ENCODE measurements around the gene FBXW4. TPM values are rescaled to one million over a fixed set of nuclear protein-coding genes. Genes with fewer than 3 reads are reported as not detected.

The FBXW4 gene
- total RNA-seq, 4 donors from 2014 or later: 57.0 to 84.8 (median 65.2) TPM

DNA sequence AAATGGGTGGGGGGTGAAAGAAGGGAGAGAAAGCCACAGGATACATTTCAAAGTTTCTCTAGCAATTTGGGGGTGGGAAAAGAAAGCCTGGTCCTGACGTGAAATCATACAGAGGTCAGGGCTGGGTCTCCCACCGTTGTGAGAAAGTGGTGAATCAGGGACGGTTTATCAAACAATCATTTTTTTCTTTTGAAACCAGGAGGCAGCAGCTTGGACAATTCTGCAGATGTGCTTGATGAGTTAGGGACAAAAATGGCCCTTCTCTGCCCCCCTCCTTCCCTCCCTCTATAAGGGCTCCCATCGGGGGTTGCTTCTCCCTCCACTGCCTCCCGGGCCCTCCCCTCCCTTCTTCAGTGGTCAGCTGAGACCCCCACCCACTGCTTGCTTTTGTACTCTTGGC, 43.6 kb downstream of the FBXW4 start:
- Histone ChIP-seq H3K9me3 (no peaks in the 10 kb centered on the region), H3K27me3 (no peaks in the 10 kb centered on the region), H3K27ac (peak overlapping the region in 2 of 4 donors; percentile 66 to 70), H3K4me3 (no peak overlapping the region), H3K4me1 (peaks cover 0 to 44% (median 6%) of the 10 kb centered on the region in 4 donors), H3K36me3 (peaks cover 0 to 61% (median 0%) of the 10 kb centered on the region in 3 donors)
- TF ChIP-seq, protein P1, sequence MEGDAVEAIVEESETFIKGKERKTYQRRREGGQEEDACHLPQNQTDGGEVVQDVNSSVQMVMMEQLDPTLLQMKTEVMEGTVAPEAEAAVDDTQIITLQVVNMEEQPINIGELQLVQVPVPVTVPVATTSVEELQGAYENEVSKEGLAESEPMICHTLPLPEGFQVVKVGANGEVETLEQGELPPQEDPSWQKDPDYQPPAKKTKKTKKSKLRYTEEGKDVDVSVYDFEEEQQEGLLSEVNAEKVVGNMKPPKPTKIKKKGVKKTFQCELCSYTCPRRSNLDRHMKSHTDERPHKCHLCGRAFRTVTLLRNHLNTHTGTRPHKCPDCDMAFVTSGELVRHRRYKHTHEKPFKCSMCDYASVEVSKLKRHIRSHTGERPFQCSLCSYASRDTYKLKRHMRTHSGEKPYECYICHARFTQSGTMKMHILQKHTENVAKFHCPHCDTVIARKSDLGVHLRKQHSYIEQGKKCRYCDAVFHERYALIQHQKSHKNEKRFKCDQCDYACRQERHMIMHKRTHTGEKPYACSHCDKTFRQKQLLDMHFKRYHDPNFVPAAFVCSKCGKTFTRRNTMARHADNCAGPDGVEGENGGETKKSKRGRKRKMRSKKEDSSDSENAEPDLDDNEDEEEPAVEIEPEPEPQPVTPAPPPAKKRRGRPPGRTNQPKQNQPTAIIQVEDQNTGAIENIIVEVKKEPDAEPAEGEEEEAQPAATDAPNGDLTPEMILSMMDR (IDR thresholded peaks at IDR 0.05): no peak
- TF ChIP-seq EP300 (IDR thresholded peaks at IDR 0.05) (no peak), POLR2A (IDR thresholded peaks at IDR 0.05) (no peak)
- 61 to 63% methylated on average over 5 of the region's 5 CpGs for WGBS, 2 donors
- DNase-seq (ENCODE audit: low spot score in 2 of 2): no peak

DNA sequence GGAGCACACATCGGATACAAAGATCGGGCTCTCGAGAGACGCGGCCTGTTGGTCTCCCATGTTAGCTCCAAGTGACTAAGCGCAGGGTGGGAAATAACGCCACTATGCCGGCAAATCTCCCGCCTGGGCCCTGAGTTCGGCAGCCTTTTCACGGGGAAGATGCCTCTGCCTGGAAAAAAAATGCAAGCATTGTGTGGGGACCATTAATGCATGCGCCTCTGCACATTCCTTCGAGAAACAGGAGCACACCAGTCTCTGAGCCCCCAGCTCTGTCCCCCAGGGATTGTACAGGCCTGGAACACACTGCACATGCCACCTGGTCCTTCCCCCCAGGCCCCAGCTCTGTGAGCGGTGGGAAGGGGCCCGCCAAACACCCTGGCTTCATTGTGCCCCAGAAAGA, 44.1 kb downstream of the FBXW4 start:
- Histone ChIP-seq H3K27ac (peak overlapping the region in 2 of 4 donors; percentile 14 to 70), H3K27me3 (no peaks in the 10 kb centered on the region), H3K4me1 (peaks cover 0 to 49% (median 10%) of the 10 kb centered on the region in 4 donors), H3K36me3 (peaks cover 0 to 56% (median 0%) of the 10 kb centered on the region in 3 donors), H3K9me3 (no peaks in the 10 kb centered on the region), H3K4me3 (no peak overlapping the region)
- WGBS, 2 donors: 69 to 73% methylated on average over 15 of the region's 15 CpGs
- TF ChIP-seq EP300 (IDR thresholded peaks at IDR 0.05) (no peak), POLR2A (IDR thresholded peaks at IDR 0.05) (no peak)
- TF ChIP-seq, protein P1 (IDR thresholded peaks at IDR 0.05): no peak
- DNase-seq (ENCODE audit: low spot score in 2 of 2): no peak

DNA sequence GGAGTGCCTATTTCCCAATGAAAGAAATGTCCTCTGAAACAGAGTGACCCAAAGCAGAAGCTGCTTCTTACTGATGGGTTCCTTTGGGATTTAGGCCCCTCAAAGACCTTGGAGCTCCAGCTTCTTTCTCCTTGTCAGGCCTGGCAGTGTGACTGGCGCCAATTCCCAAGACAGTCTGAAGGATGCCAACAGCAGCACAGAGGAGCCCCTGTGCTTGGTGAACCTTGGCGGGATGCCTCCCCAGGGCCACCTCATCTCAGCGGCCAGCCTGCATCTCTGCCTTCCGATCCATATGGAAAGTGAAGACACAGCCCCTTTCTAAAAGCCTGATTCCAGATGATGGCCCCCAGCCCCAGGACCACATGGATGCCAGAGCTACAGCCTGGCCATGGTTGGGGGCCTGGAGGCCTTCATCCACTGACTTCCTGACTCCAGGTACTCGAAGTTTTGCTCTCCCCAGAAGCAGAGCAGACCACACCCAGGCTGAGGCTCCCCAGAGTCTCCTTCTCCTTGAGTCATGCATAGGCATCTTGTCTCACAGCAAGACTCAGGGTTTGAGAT, 45.4 kb downstream of the FBXW4 start:
- no peaks in the 10 kb centered on the region for H3K27me3 ChIP-seq
- peak overlapping the region in 2 of 4 donors; percentile 3 to 70 for H3K27ac ChIP-seq
- WGBS, 2 donors: 73 to 80% methylated on average over 5 of the region's 5 CpGs
- H3K9me3 ChIP-seq: no peaks in the 10 kb centered on the region
- TF ChIP-seq POLR2A (IDR thresholded peaks at IDR 0.05): no peak
- TF ChIP-seq EP300 (IDR thresholded peaks at IDR 0.05): no peak
- peaks cover 0 to 59% (median 10%) of the 10 kb centered on the region in 4 donors for H3K4me1 ChIP-seq
- H3K4me3 ChIP-seq: no peak overlapping the region
- DNase-seq (ENCODE audit: low spot score in 2 of 2): no peak
- H3K36me3 ChIP-seq: peaks cover 0 to 46% (median 0%) of the 10 kb centered on the region in 3 donors

DNA sequence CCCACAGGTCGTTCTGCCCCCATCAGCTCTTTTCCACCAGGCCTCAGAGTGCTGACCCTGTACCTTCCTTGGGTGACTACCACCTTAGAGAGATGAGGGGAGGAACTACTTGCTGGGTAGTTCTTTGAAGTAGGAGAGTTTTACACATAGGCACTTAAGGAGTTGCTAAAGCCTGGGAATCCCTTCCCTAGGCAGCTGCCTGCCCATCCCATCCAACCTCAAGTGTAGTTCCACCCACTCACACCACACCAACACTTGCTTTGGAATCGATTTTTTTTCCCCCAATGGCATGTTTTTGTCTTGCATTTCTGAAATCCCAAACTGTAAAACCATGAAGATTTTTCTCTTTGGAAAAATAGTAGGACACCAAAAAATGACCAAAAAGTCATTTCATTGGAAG, 47.7 kb downstream of the FBXW4 start:
- peaks cover 0 to 56% (median 0%) of the 10 kb centered on the region in 3 donors for H3K36me3 ChIP-seq
- 70 to 72% methylated on average over 2 of the region's 2 CpGs for WGBS, 2 donors

DNA sequence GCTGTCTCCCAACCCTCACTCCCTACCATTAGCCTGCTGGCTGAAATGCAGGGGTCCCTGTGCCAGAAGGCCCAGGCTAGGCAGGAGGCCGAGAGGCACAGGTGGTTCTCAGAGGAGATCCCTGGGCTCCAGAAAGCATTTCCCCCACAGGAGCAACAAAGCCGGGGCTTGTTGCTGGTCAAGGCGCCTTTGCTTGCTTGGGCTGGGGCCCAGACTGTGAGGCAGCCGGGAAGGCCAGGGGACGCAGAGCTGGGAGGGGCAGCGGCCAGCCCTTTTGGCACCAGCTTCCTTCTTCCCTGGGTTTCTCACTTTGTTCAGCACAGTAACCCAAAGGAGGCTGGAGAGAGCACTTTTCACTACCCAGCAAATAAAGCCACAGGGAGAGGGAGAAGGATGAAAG, 48.6 kb downstream of the FBXW4 start:
- Histone ChIP-seq H3K36me3 (peaks cover 0 to 49% (median 0%) of the 10 kb centered on the region in 3 donors), H3K4me1 (peaks cover 0 to 45% (median 10%) of the 10 kb centered on the region in 4 donors), H3K9me3 (no peaks in the 10 kb centered on the region), H3K4me3 (no peak overlapping the region), H3K27ac (peak overlapping the region in 2 of 4 donors; percentile 38 to 75), H3K27me3 (no peaks in the 10 kb centered on the region)
- WGBS, 2 donors: 28 to 34% methylated on average over 6 of the region's 6 CpGs
- TF ChIP-seq, protein P1 (IDR thresholded peaks at IDR 0.05): no peak
- TF ChIP-seq EP300 (IDR thresholded peaks at IDR 0.05) (no peak), POLR2A (IDR thresholded peaks at IDR 0.05) (no peak)
- no peak for DNase-seq (ENCODE audit: low spot score in 2 of 2)

More for the DNA sequence above, 47.7 kb downstream of the FBXW4 start:
- Histone ChIP-seq H3K4me3 (no peak overlapping the region), H3K27me3 (no peaks in the 10 kb centered on the region), H3K27ac (no peak overlapping the region), H3K9me3 (no peaks in the 10 kb centered on the region), H3K4me1 (peaks cover 0 to 54% (median 10%) of the 10 kb centered on the region in 4 donors)
- TF ChIP-seq POLR2A (IDR thresholded peaks at IDR 0.05): no peak
- no peak for TF ChIP-seq EP300 (IDR thresholded peaks at IDR 0.05)
- TF ChIP-seq, protein P1 (IDR thresholded peaks at IDR 0.05): no peak
- DNase-seq (ENCODE audit: low spot score in 2 of 2): no peak
